Measurements from ENCODE around the gene KIFBP. TPM values are rescaled to one million over a fixed set of nuclear protein-coding genes. Genes with fewer than 3 reads are reported as not detected.

The KIFBP gene
- total and polyA plus RNA-seq, 2 of the 13 experiments (the other 11 are each of a cell fraction or from before 2014, with no cell fraction given) = 13.0 to 21.9 TPM

DNA sequence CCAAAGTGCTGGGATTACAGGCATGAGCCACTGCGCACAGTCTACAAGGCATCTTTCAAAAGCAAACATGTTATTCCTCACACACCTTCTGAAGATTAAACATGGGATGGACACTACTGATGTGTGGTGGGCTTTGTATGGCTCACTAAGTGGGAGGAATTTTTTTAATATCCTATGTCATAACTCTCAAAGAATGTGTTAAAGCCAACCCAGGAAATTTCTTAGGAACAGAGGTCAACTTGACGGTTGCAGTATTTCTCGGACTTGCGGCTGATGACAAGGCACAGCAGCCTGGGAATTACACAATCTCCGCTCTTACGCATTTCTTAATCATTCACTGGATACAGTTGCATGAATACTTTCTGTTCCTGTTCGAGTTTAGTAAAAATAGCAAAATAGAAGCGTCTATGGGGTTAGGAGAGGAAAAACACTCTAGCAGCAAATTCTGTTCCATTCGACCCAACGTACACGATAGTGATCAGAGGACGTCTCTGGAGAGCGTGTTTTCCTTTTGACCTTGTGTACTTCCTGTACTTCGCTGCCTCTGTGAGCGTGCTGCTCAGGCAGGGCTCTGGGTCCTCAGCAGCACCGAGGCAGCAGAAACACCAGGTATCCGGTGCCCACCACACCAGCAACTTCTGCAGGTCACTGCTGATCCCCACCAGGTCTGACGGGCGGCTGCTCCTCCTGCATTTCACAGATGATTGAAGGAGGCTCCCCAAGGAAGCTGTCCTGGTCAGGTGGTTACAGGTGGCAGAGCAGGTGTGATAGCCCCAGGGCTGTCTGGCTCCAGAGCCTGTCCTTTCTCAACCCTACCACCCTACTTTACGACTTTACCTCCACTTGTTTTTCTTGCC is 72.9 kb downstream of the KIFBP start (continued):
- TF ChIP-seq ZNF782 (CRISPR knock-in tag; IDR thresholded peaks at IDR 0.05; ENCODE audit: borderline replicate concordance) = no peak
- TF ChIP-seq, protein P1, sequence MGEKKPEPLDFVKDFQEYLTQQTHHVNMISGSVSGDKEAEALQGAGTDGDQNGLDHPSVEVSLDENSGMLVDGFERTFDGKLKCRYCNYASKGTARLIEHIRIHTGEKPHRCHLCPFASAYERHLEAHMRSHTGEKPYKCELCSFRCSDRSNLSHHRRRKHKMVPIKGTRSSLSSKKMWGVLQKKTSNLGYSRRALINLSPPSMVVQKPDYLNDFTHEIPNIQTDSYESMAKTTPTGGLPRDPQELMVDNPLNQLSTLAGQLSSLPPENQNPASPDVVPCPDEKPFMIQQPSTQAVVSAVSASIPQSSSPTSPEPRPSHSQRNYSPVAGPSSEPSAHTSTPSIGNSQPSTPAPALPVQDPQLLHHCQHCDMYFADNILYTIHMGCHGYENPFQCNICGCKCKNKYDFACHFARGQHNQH (CRISPR knock-in tag; IDR thresholded peaks at IDR 0.05) = no peak
- no peak for TF ChIP-seq ZNF569 (CRISPR knock-in tag; IDR thresholded peaks at IDR 0.05; ENCODE audit: borderline replicate concordance)
- TF ChIP-seq FOXK1 (CRISPR knock-in tag; IDR thresholded peaks at IDR 0.05; ENCODE audit: borderline replicate concordance, low read depth) = peak; percentile 48; the same call in 1 of the 2 replicates
- TF ChIP-seq ELF3 (CRISPR knock-in tag; IDR thresholded peaks at IDR 0.05) = peak; percentile 42
- no peak for TF ChIP-seq ZBTB40 (IDR thresholded peaks at IDR 0.05)
- no peak for TF ChIP-seq ZBTB40 (CRISPR knock-in tag; IDR thresholded peaks at IDR 0.05)
- TF ChIP-seq SP140L (CRISPR knock-in tag; IDR thresholded peaks at IDR 0.05; ENCODE audit: borderline replicate concordance) = no peak
- TF ChIP-seq, protein P2, sequence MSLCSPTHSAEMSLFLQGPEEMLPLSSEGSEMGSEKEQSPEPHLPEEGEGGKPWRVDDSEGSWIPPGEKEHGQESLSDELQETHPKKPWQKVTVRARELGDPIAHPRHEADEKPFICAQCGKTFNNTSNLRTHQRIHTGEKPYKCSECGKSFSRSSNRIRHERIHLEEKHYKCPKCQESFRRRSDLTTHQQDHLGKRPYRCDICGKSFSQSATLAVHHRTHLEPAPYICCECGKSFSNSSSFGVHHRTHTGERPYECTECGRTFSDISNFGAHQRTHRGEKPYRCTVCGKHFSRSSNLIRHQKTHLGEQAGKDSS (CRISPR knock-in tag; IDR thresholded peaks at IDR 0.05; ENCODE audit: borderline replicate concordance, low read depth) = 0 out of 2 replicates have a peak, but pooled peaks have one; percentile 50
- TF ChIP-seq ZUFSP (CRISPR knock-in tag; IDR thresholded peaks at IDR 0.05; ENCODE audit: borderline replicate concordance) = no peak
- TF ChIP-seq ZNF543 (CRISPR knock-in tag; IDR thresholded peaks at IDR 0.05) = no peak
- TF ChIP-seq MXI1 (IDR thresholded peaks at IDR 0.05; ENCODE audit: borderline replicate concordance, low read depth, low read length) = no peak
- TF ChIP-seq MIER2 (CRISPR knock-in tag; IDR thresholded peaks at IDR 0.05) = no peak
- TF ChIP-seq EZH2 (conservative IDR thresholded peaks at IDR 0.05; ENCODE audit: low read depth, low read length) = no peak
- TF ChIP-seq NFE2L2 (IDR thresholded peaks at IDR 0.05; ENCODE audit: low read length) = no peak
- TF ChIP-seq KDM4B (CRISPR knock-in tag; IDR thresholded peaks at IDR 0.05) = no peak
